Measurements from ENCODE around the gene TIGD4.

Gene TIGD4

GRCh38 chr4:152727784-152728183 lies 51.7 kb downstream of the TIGD4 start:
- no peak for DNase-seq (ENCODE audit: low read depth in 2 of 3, low spot score in 1 of 3)

DNA sequence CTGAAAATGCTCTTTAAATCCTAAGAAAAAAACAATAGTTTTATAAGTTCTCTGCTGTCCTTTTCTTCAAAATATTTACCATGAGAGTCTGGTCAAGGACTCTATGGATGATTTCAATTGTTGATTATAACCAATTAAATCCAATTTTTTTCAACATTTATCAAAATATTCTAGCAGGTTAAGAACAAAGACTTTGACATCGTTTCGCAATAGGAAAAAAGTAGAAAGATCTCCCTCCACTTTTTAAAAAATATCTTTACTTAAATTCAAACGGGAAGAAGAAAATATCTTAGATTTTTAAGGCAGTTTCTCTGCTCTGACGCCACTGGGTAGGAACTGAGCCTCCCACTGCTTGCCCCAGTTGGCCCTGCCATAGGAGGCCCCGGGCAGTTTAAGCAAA lies 55.0 kb downstream of the TIGD4 start:
- DNase-seq (ENCODE audit: low read depth in 2 of 3, low spot score in 1 of 3) = no peak

DNA sequence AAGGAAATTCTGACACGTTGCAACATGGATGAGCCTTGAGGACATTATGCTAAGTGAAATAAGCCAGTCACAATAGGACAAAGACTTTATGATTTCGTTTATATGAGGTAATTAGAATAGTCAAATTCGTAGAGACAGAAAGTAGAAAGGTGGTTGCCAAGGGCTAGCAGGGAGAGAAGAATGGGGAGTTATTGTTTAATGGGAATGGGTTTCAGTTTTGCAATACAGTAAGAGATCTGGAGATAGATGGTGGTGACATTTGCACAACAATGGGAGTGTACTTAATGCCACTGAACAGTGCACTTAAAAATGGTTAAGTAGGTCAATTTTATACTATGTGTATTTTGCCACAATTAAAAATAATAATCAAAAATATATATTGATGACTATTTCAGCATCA lies 56.3 kb downstream of the TIGD4 start:
- no peak for DNase-seq (ENCODE audit: low read depth in 2 of 3, low spot score in 1 of 3)

GRCh38 chr4:152719801-152720556 lies 59.6 kb downstream of the TIGD4 start:
- DNase-seq (ENCODE audit: low read depth in 2 of 3, low spot score in 1 of 3) = no peak

Measured in stimulated activated CD4-positive, alpha-beta T cell treated with anti-CD3 and anti-CD28 coated beads, Interleukin-12 subunit alpha, Interleukin-12 subunit beta, amount 100 ng/mL, for 48 hours (primary cell).